ENCODE measurements around the gene ERG28.

- TF ChIP-seq, protein P1, sequence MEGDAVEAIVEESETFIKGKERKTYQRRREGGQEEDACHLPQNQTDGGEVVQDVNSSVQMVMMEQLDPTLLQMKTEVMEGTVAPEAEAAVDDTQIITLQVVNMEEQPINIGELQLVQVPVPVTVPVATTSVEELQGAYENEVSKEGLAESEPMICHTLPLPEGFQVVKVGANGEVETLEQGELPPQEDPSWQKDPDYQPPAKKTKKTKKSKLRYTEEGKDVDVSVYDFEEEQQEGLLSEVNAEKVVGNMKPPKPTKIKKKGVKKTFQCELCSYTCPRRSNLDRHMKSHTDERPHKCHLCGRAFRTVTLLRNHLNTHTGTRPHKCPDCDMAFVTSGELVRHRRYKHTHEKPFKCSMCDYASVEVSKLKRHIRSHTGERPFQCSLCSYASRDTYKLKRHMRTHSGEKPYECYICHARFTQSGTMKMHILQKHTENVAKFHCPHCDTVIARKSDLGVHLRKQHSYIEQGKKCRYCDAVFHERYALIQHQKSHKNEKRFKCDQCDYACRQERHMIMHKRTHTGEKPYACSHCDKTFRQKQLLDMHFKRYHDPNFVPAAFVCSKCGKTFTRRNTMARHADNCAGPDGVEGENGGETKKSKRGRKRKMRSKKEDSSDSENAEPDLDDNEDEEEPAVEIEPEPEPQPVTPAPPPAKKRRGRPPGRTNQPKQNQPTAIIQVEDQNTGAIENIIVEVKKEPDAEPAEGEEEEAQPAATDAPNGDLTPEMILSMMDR (IDR thresholded peaks at IDR 0.05; ENCODE audit: low read depth, low read length) = no peak
- TF ChIP-seq EZH2phosphoT487 (IDR thresholded peaks at IDR 0.05; ENCODE audit: low read depth) = no peak
Measured at GRCh38 chr14:75702616-75703261, 42.1 kb upstream of the ERG28 start.
